Fibroblast of lung (primary cell): Measurements from ENCODE around the gene LCLAT1.

Experiments used
- EZH2 ChIP-seq: IDR thresholded peaks from 2 replicates; pipeline ENCODE4 v1.5.1; 2012; ENCODE audit warnings: low read length, control low read depth, mild to moderate bottlenecking; ENCODE audit errors: missing control alignments
- TF ChIP-seq, protein P1 (sequence below), 2 donors: IDR thresholded peaks in 1 of 2; conservative IDR thresholded peaks in 1 of 2; 1 replicate in 1 of 2; 2 replicates in 1 of 2; pipeline ENCODE4 v1.5.1; 2011 to 2012; ENCODE audit warnings: low read length in 2 of 2, control low read depth in 1 of 2, inconsistent platforms in 1 of 2, low read depth in 1 of 2, mild to moderate bottlenecking in 1 of 2

DNA sequence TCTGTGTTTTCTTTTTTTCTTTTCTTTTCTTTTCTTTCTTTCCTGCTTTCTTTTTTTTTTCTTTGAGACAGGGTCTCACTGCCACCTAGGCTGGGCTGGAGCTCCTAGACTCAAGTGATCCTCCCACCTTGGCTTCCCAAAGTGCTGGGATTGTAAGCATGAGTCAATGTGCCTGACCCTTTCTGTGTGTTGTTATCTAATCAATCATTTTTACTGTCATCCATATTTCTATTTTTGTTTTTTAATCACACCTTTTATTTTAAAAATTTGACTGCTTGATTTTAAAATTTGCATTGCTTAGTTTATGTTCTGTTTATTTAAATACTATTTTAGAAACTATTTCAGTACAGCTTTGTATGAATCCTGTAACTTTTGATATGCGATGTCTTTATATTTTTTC, 19.2 kb downstream of the LCLAT1 start:
- TF ChIP-seq, protein P1, sequence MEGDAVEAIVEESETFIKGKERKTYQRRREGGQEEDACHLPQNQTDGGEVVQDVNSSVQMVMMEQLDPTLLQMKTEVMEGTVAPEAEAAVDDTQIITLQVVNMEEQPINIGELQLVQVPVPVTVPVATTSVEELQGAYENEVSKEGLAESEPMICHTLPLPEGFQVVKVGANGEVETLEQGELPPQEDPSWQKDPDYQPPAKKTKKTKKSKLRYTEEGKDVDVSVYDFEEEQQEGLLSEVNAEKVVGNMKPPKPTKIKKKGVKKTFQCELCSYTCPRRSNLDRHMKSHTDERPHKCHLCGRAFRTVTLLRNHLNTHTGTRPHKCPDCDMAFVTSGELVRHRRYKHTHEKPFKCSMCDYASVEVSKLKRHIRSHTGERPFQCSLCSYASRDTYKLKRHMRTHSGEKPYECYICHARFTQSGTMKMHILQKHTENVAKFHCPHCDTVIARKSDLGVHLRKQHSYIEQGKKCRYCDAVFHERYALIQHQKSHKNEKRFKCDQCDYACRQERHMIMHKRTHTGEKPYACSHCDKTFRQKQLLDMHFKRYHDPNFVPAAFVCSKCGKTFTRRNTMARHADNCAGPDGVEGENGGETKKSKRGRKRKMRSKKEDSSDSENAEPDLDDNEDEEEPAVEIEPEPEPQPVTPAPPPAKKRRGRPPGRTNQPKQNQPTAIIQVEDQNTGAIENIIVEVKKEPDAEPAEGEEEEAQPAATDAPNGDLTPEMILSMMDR (conservative IDR thresholded peaks at IDR 0.05 in 1 of 2, IDR thresholded peaks at IDR 0.05 in 1 of 2; ENCODE audit: low read depth in 1 of 2, low read length in 2 of 2), result no peak
- TF ChIP-seq EZH2, result no peak
